HG02938 (cell line): ENCODE results near the gene DDX27.

Source experiments
- ATAC-seq: cut with Tn5 transposase; IDR thresholded peaks from one replicate; pipeline ENCODE4 v1.9.1; 2021; ENCODE audit warnings: mild to moderate bottlenecking, moderate library complexity; ENCODE audit not compliant: unreplicated experiment

Gene DDX27

GRCh38 chr20:49247792-49248191 is 28.6 kb downstream of the DDX27 start:
- ATAC-seq = no peak

DNA sequence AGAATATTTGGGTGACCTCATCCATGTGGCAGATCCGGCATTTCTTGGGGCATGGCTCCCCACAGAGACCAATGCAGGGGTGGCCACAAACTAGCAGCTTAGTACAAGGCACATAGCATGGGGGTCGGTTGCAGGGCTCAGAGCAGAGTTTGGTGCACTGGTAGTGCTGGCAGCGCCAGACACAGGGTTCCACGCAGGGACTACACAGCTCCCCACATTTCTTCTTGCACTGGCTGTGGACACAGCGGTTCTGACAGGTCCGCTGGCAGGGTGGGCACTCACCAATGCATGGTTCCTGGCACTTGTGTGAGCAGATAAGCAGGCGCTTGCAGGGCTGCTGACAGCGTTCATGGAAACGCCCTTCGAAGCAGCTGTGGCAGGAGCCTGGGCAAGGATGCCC is 29.1 kb downstream of the DDX27 start:
- no peak for ATAC-seq

- no peak for ATAC-seq
Observed at GRCh38 chr20:49248879-49249665, 29.9 kb downstream of the DDX27 start.

DNA sequence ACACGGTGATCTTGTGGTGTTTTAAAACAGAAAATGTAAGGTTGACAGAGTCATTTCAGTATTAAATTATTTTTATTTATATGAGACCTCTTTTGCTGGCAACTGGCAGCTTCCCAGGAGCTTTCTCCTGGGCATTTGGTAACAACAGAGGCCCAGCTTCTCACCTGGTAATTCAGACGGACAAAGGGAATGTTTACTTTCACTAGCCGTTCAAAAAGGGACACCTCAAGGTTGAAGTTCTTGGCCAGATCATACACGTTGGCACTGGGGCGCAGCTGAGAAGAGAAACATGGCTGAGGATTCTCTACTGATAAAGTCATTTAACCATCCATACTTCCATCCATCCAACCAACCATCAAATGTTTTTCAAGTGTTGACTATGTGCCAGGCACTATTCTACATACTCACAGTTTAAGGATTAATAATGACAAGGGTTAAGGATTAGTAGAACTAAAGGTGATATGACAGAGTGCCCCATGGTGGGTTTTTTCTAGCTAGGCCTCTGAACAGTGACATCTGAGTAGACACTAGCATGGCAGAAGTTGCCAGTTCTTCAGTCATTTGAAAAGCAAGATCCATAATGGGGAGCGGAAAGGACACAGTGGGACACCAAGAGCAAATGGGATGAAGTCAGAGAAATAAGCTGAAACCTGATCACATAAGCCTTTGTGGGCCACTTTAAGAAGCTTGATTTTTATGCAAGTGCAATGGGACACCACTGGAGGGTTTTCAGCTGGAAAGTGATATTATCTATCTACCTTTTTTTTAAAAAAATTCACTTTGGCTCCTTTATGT is 33.5 kb downstream of the DDX27 start:
- no peak for ATAC-seq

GRCh38 chr20:49256261-49256660 is 37.0 kb downstream of the DDX27 start:
- ATAC-seq = no peak

- no peak for ATAC-seq
Observed at GRCh38 chr20:49259284-49259683, 40.1 kb downstream of the DDX27 start.

- ATAC-seq = no peak
Observed at GRCh38 chr20:49259799-49260198, 40.6 kb downstream of the DDX27 start.

- ATAC-seq = no peak
Observed at GRCh38 chr20:49260218-49260617, 41.0 kb downstream of the DDX27 start.

DNA sequence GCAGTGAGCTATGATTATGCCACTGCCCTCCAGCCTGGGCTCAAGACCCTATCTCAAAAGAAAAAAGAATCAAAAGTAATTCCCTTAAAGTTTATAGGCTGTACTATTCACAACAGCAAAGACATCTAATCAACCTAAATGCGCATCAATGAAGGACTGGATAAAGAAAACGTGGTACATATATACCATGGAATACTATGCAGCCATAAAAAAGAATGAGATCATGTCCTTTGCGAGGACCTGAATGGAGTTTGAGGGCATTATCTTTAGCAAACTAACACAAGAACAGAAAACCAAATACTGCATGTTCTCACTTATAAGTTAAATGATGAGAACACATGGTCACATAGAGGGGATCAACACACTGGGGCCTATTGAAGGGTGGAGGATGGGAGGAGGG is 42.0 kb downstream of the DDX27 start:
- no peak for ATAC-seq

DNA sequence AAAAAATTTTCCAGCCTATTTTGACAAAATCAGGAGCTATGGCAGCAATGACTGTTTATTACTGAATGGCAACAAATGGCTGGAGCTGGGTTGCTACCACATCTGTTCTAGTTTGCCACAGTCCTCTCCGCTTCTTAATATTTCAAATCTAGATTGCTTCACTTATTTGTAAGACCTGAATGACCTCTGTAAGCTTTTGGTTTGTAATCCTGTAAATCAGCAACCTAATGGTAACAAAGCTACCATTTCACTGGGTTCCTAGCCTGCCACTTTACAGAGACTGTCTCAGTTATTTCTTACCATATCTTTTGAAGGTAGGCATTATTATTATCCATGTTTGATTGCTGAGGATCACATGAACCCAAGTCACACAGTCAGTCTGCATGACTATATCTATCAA is 43.2 kb downstream of the DDX27 start:
- ATAC-seq = no peak

- ATAC-seq = peak; percentile 46
Observed at GRCh38 chr20:49267327-49267726, 48.1 kb downstream of the DDX27 start.

DNA sequence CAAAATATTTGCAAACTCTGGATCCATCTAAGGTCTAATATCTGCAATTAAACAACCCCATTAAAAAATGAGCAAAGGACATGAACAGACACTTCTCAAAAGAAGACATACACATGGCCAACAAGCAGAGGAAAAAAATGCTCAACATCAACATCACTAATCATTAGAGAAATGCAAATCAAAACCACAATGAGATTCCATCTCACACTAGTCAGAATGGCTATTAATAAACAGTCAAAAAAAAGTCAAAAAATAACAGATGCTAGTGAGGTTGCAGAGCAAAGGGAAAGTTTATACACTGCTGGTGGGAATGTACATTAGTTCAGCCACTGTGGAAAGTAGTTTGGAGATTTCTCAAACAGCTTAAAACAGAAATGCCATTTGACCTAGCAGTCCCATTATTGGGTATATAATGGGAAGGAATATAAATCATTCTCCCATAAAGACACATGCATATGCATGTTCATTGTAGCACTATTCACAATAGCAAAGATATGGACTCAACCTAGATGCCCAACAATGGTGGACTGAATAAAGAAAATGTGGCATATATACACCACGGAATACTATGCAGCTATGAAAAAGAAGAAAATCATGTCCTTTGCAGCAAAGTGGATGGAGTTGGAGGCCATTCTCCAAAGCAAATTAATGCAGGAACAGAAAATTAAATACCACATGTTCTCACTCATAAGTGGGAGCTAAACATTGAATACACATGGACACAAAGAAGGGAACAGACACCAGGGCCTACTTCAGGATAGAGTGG is 49.6 kb downstream of the DDX27 start:
- ATAC-seq = no peak

DNA sequence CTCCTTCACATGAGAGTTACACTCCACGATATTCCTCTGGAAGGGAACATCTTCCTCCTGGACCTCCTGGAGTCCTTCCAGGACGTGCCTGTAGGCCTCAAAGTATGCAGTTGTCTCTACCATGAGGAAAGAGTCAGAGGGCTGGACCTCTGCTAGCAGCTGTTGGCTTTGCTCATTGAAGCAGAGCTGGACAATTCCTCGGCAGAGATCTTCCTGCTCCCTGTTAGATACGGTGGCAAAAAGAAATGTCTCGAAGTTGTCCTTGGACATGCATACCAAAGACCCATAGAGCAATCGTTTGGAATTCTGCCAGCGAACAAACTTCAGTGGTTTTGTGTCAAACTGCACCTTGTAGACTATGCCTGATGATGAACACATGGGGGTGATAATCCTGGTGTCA is 51.0 kb downstream of the DDX27 start:
- no peak for ATAC-seq

- no peak for ATAC-seq
Observed at GRCh38 chr20:49270736-49271135, 51.5 kb downstream of the DDX27 start.

- no peak for ATAC-seq
Observed at GRCh38 chr20:49272654-49273053, 53.4 kb downstream of the DDX27 start.

DNA sequence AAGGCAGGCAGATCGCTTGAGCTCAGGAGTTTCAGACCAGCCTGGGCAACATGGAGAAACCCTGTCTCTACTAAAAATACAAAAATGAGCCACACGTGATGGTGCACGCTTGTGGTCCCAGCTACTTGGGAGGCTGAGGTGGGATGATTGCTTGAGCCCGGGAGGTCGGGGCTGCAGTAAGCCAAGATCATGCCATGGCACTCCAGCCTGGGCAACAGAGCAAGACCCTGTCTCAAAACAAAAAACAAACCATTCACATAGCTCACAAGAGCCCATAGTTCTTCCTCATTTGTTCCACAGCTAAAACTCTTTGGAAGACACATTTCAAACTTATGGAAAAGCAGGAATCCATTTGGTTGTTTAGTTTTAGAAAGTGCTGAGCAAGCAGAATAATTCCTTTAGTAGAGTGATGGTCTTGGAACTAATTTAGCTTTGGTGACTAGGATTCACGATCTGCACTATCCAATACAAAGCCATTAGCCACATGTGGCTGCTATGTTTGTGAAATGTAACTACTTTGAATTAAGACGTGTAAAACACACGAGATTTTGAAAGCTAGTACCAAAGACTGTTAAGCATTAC is 54.6 kb downstream of the DDX27 start:
- ATAC-seq = no peak

GRCh38 chr20:49275216-49275615 is 56.0 kb downstream of the DDX27 start:
- ATAC-seq = no peak

- ATAC-seq = no peak
Observed at GRCh38 chr20:49275636-49276035, 56.4 kb downstream of the DDX27 start.

GRCh38 chr20:49276161-49276960 is 57.1 kb downstream of the DDX27 start:
- ATAC-seq = no peak
